Osteoblast (primary cell): Measurements from ENCODE around the gene BOK. TPM values are rescaled to one million over a fixed set of nuclear protein-coding genes. Genes with fewer than 3 reads are reported as not detected.

ENCODE experiments used
- DNase-seq: peaks from one replicate; pipeline ENCODE4 v3.0.0; 2011; ENCODE audit warnings: low spot score, mixed read lengths; ENCODE audit not compliant: insufficient read length; ENCODE audit errors: missing footprints
- H2AFZ ChIP-seq: 2 replicates; pipeline ENCODE4 v1.6.0; 2011; ENCODE audit warnings: mild to moderate bottlenecking, low read length
- H3K27ac ChIP-seq: 2 replicates; pipeline ENCODE4 v1.5.1; 2011; ENCODE audit warnings: mild to moderate bottlenecking, low read depth, low read length, moderate library complexity
- H3K27me3 ChIP-seq: 2 replicates; pipeline ENCODE4 v1.6.0; 2012; ENCODE audit warnings: mild to moderate bottlenecking, control low read depth, inconsistent platforms, low read length, moderate library complexity; ENCODE audit not compliant: insufficient read depth
- H3K36me3 ChIP-seq: 2 replicates; pipeline ENCODE4 v1.5.1; 2011; ENCODE audit warnings: mild to moderate bottlenecking, low read length, control low read depth, moderate library complexity; ENCODE audit not compliant: insufficient read depth
- H3K4me1 ChIP-seq: 2 replicates; pipeline ENCODE4 v1.5.1; 2011; ENCODE audit warnings: mild to moderate bottlenecking, low read length, control low read depth, moderate library complexity; ENCODE audit not compliant: insufficient read depth
- H3K4me2 ChIP-seq: 2 replicates; pipeline ENCODE4 v1.6.0; 2011; ENCODE audit warnings: mild to moderate bottlenecking, low read length; ENCODE audit not compliant: insufficient read depth
- H3K4me3 ChIP-seq: fragments of 200-600 bp; sonication (generic); 3 replicates; pipeline ENCODE4 v1.5.1; 2012; ENCODE audit warnings: mild to moderate bottlenecking, low read length, inconsistent platforms; ENCODE audit not compliant: insufficient read depth
- H3K79me2 ChIP-seq: 2 replicates; pipeline ENCODE4 v1.6.0; 2012; ENCODE audit warnings: mild to moderate bottlenecking, low read length, control low read depth, inconsistent platforms; ENCODE audit not compliant: insufficient read depth
- H3K9me3 ChIP-seq: 2 replicates; pipeline ENCODE4 v1.5.1; 2011; ENCODE audit warnings: low read depth, low read length, control low read depth
- H4K20me1 ChIP-seq: 2 replicates; pipeline ENCODE4 v1.6.0; 2012; ENCODE audit warnings: mild to moderate bottlenecking, low read length, control low read depth; ENCODE audit not compliant: insufficient read depth
- CTCF ChIP-seq: IDR thresholded peaks from 2 replicates; pipeline ENCODE4 v1.5.1; 2011; ENCODE audit warnings: mild to moderate bottlenecking, low read depth, low read length, moderate library complexity; ENCODE audit errors: extremely low read depth
- total RNA-seq: library from RNA; depleted of rRNA; stranded (reverse); fragments of >200 nt; gene quantifications from 2 replicates; pipeline ENCODE4 v1.2.3, GENCODE V29; 2012

BOK gene
- total RNA-seq, 1 donor: 41.3 TPM

- Histone ChIP-seq H3K9me3 (peaks cover 3% of the 10 kb centered on the region), H3K27ac (no peak overlapping the region), H3K27me3 (no peaks in the 10 kb centered on the region), H3K4me1 (no peaks in the 10 kb centered on the region), H3K36me3 (peaks cover 19% of the 10 kb centered on the region), H3K4me3 (no peak overlapping the region), H2AFZ (no peak overlapping the region), H3K4me2 (no peak overlapping the region), H3K79me2 (no peaks in the 10 kb centered on the region), H4K20me1 (peaks cover 8% of the 10 kb centered on the region)
- peak; percentile 18 for DNase-seq
- no peak for TF ChIP-seq CTCF
Measured at GRCh38 chr2:241593271-241593670, 34.7 kb downstream of the BOK start.

- H3K79me2 ChIP-seq: no peaks in the 10 kb centered on the region
- no peaks in the 10 kb centered on the region for H3K9me3 ChIP-seq
- no peak overlapping the region for H3K4me2 ChIP-seq
- H4K20me1 ChIP-seq: peaks cover 8% of the 10 kb centered on the region
- H3K4me3 ChIP-seq: no peak overlapping the region
- peaks cover 3% of the 10 kb centered on the region for H3K4me1 ChIP-seq
- H3K36me3 ChIP-seq: peaks cover 22% of the 10 kb centered on the region
- no peak overlapping the region for H2AFZ ChIP-seq
- peak; percentile 45 for DNase-seq
- no peak overlapping the region for H3K27ac ChIP-seq
- no peaks in the 10 kb centered on the region for H3K27me3 ChIP-seq
- peak; percentile 18 for TF ChIP-seq CTCF
Measured at GRCh38 chr2:241595600-241596140, 37.1 kb downstream of the BOK start.

- H3K36me3 ChIP-seq: peaks cover 27% of the 10 kb centered on the region
- H2AFZ ChIP-seq: no peak overlapping the region
- H3K79me2 ChIP-seq: no peaks in the 10 kb centered on the region
- DNase-seq: peak; percentile 50
- no peaks in the 10 kb centered on the region for H3K27me3 ChIP-seq
- H4K20me1 ChIP-seq: peaks cover 3% of the 10 kb centered on the region
- H3K4me1 ChIP-seq: peaks cover 3% of the 10 kb centered on the region
- no peak overlapping the region for H3K27ac ChIP-seq
- H3K9me3 ChIP-seq: no peaks in the 10 kb centered on the region
- no peak for TF ChIP-seq CTCF
- no peak overlapping the region for H3K4me2 ChIP-seq
- H3K4me3 ChIP-seq: no peak overlapping the region
Measured at GRCh38 chr2:241597561-241597960, 39.0 kb downstream of the BOK start.

GRCh38 chr2:241598061-241598460 lies 39.5 kb downstream of the BOK start:
- peaks cover 27% of the 10 kb centered on the region for H3K36me3 ChIP-seq
- no peak overlapping the region for H3K27ac ChIP-seq
- no peaks in the 10 kb centered on the region for H3K27me3 ChIP-seq
- peak; percentile 69 for DNase-seq
- no peak overlapping the region for H3K4me2 ChIP-seq
- H3K4me3 ChIP-seq: no peak overlapping the region
- no peak for TF ChIP-seq CTCF
- H3K4me1 ChIP-seq: peaks cover 3% of the 10 kb centered on the region
- H3K79me2 ChIP-seq: no peaks in the 10 kb centered on the region
- H2AFZ ChIP-seq: no peak overlapping the region
- H3K9me3 ChIP-seq: no peaks in the 10 kb centered on the region
- H4K20me1 ChIP-seq: no peaks in the 10 kb centered on the region
